Right renal pelvis (tissue), 4 donors: ENCODE data around the gene PSAP. TPM values are rescaled to one million over a fixed set of nuclear protein-coding genes. Genes with fewer than 3 reads are reported as not detected.
"Not testable (repeated sequence)": the region's sequence is repeated elsewhere in the genome, so short reads cannot be mapped to it uniquely, and the experiment has no call there.

Experiments used
- DNase-seq, 4 donors: peaks; one replicate each; pipeline ENCODE4 v3.0.0-alpha.2; 2013; ENCODE audit warnings: low read depth in 4 of 4, low spot score in 3 of 4, missing footprints in 1 of 4
- polyA plus RNA-seq, 4 donors: library from polyadenylated mRNA; unstranded; fragments of 120-200 nt; gene quantifications; one replicate each; pipeline ENCODE4 v1.2.1, GENCODE V29; 2013; ENCODE audit not compliant: insufficient read length in 4 of 4

The PSAP gene
- polyA plus RNA-seq = 100 to 1,000 TPM; 825 to 912 (median 890) TPM

GRCh38 chr10:71850743-71851464 lies at the start of gene PSAP:
PSAP (minus strand) TSS chr10:71851251; CDS start chr10:71851221, 30 bp downstream.
- DNase-seq = peak; percentile 96 to 97 (median 96)

GRCh38 chr10:71900441-71901180 lies 49.6 kb upstream of the PSAP start:
- no peak for DNase-seq

GRCh38 chr10:71899665-71900412 lies 48.8 kb upstream of the PSAP start:
- no peak for DNase-seq

GRCh38 chr10:71898346-71898745 lies 47.3 kb upstream of the PSAP start:
- not testable (repeated sequence) for DNase-seq

- DNase-seq = no peak
Measured at GRCh38 chr10:71893920-71894319, 42.9 kb upstream of the PSAP start.

- no peak for DNase-seq
Measured at GRCh38 chr10:71893258-71893815, 42.3 kb upstream of the PSAP start.

- DNase-seq = no peak
Measured at GRCh38 chr10:71891437-71891836, 40.4 kb upstream of the PSAP start.

GRCh38 chr10:71889388-71889987 lies 38.4 kb upstream of the PSAP start:
- no peak for DNase-seq

- DNase-seq = peak in 3 of 4 donors; percentile 36 to 43 (median 38)
Measured at GRCh38 chr10:71888623-71889387, 37.8 kb upstream of the PSAP start.

GRCh38 chr10:71888248-71888622 lies 37.2 kb upstream of the PSAP start:
- DNase-seq = no peak

- DNase-seq = no peak
Measured at GRCh38 chr10:71887743-71888142, 36.7 kb upstream of the PSAP start.

- no peak for DNase-seq
Measured at GRCh38 chr10:71882813-71883659, 32.0 kb upstream of the PSAP start.

GRCh38 chr10:71881647-71882355 lies 30.8 kb upstream of the PSAP start:
- DNase-seq = no peak

GRCh38 chr10:71881307-71881624 lies 30.2 kb upstream of the PSAP start:
- not testable (repeated sequence) for DNase-seq

GRCh38 chr10:71880425-71881306 lies 29.6 kb upstream of the PSAP start:
- no peak for DNase-seq

GRCh38 chr10:71878327-71879034 lies 27.4 kb upstream of the PSAP start:
- DNase-seq = no peak

GRCh38 chr10:71877821-71878220 lies 26.8 kb upstream of the PSAP start:
- no peak for DNase-seq
